HG02938 (cell line): ENCODE data around the gene TMPRSS4.

Experiments
- ATAC-seq: cut with Tn5 transposase; IDR thresholded peaks from one replicate; pipeline ENCODE4 v1.9.1; 2021; ENCODE audit warnings: mild to moderate bottlenecking, moderate library complexity; ENCODE audit not compliant: unreplicated experiment

The TMPRSS4 gene

GRCh38 chr11:118076754-118077281, at the start of gene TMPRSS4:
Gene TMPRSS4, plus strand, starts transcription at chr11:118077078. Its CDS starts 225 bp downstream, at chr11:118077303.
- ATAC-seq, result no peak

- ATAC-seq, result no peak
Observed at GRCh38 chr11:118027694-118028093, 49.2 kb upstream of the TMPRSS4 start.

- no peak for ATAC-seq
Observed at GRCh38 chr11:118028626-118029025, 48.3 kb upstream of the TMPRSS4 start.

GRCh38 chr11:118033443-118033842, 43.4 kb upstream of the TMPRSS4 start:
- ATAC-seq, result no peak

GRCh38 chr11:118042141-118042540, 34.7 kb upstream of the TMPRSS4 start:
- ATAC-seq, result no peak

GRCh38 chr11:118042796-118043195, 34.1 kb upstream of the TMPRSS4 start:
- no peak for ATAC-seq

- ATAC-seq, result no peak
Observed at GRCh38 chr11:118045191-118045590, 31.7 kb upstream of the TMPRSS4 start.

- no peak for ATAC-seq
Observed at GRCh38 chr11:118046051-118046963, 30.6 kb upstream of the TMPRSS4 start.

- ATAC-seq, result no peak
Observed at GRCh38 chr11:118046964-118047700, 29.7 kb upstream of the TMPRSS4 start.

GRCh38 chr11:118047749-118048148, 29.1 kb upstream of the TMPRSS4 start:
- no peak for ATAC-seq

- no peak for ATAC-seq
Observed at GRCh38 chr11:118048472-118049370, 28.2 kb upstream of the TMPRSS4 start.

GRCh38 chr11:118049771-118050170, 27.1 kb upstream of the TMPRSS4 start:
- ATAC-seq, result no peak

GRCh38 chr11:118050208-118050891, 26.5 kb upstream of the TMPRSS4 start:
- ATAC-seq, result no peak

GRCh38 chr11:118051136-118051610, 25.7 kb upstream of the TMPRSS4 start:
- no peak for ATAC-seq

- peak; percentile 66 for ATAC-seq
Observed at GRCh38 chr11:118051611-118052461, 25.0 kb upstream of the TMPRSS4 start.

- ATAC-seq, result no peak
Observed at GRCh38 chr11:118052581-118053206, 24.2 kb upstream of the TMPRSS4 start.

- ATAC-seq, result no peak
Observed at GRCh38 chr11:118054712-118055640, 21.9 kb upstream of the TMPRSS4 start.
